Ishikawa (cell line): Measurements from ENCODE around the gene SLC29A2.

Experiments
- CEBPB ChIP-seq: IDR thresholded peaks from 2 replicates; pipeline ENCODE4 v1.6.1; 2012
- CREB1 ChIP-seq: IDR thresholded peaks from 2 replicates; pipeline ENCODE4 v1.6.1; 2012; ENCODE audit warnings: low read depth
- EGR1 ChIP-seq: IDR thresholded peaks from 2 replicates; pipeline ENCODE4 v1.6.1; 2012
- EP300 ChIP-seq: IDR thresholded peaks from 2 replicates; pipeline ENCODE4 v1.6.1; 2012; ENCODE audit warnings: borderline replicate concordance
- FOXM1 ChIP-seq: IDR thresholded peaks from 2 replicates; pipeline ENCODE4 v1.6.1; 2012; ENCODE audit warnings: low read depth, borderline replicate concordance
- MAX ChIP-seq: IDR thresholded peaks from 2 replicates; pipeline ENCODE4 v1.6.1; 2012
- NFIC ChIP-seq: IDR thresholded peaks from 2 replicates; pipeline ENCODE4 v1.6.1; 2012
- RAD21 ChIP-seq: IDR thresholded peaks from 2 replicates; pipeline ENCODE4 v1.6.1; 2012; ENCODE audit warnings: low read depth
- REST ChIP-seq: IDR thresholded peaks from 2 replicates; pipeline ENCODE4 v1.6.1; 2012; ENCODE audit warnings: low read depth, mild to moderate bottlenecking
- TAF1 ChIP-seq: IDR thresholded peaks from 2 replicates; pipeline ENCODE4 v1.6.1; 2012; ENCODE audit warnings: low read depth, mild to moderate bottlenecking
- TCF12 ChIP-seq: IDR thresholded peaks from 2 replicates; pipeline ENCODE4 v1.6.1; 2012; ENCODE audit warnings: low read depth
- TEAD4 ChIP-seq: IDR thresholded peaks from 2 replicates; pipeline ENCODE4 v1.6.1; 2012
- USF1 ChIP-seq: IDR thresholded peaks from 2 replicates; pipeline ENCODE4 v1.6.1; 2012
- YY1 ChIP-seq: IDR thresholded peaks from 2 replicates; pipeline ENCODE4 v1.6.1; 2012; ENCODE audit warnings: low read depth
- ZBTB7A ChIP-seq: IDR thresholded peaks from 2 replicates; pipeline ENCODE4 v1.6.1; 2012; ENCODE audit warnings: low read depth

The SLC29A2 gene

GRCh38 chr11:66344550-66345315 lies 26.8 kb downstream of the SLC29A2 start, which contains the start of gene BRMS1:
Gene BRMS1 (minus strand): TSS chr11:66345104. CDS start chr11:66342234, 2,870 bp downstream.
- TF ChIP-seq FOXM1 (peak; percentile 20; the same call in 1 of the 2 replicates), TAF1 (peak; percentile 86), TEAD4 (no peak), MAX (peak; percentile 70), RAD21 (no peak), EGR1 (no peak), REST (no peak), ZBTB7A (no peak), TCF12 (peak; percentile 73), NFIC (no peak), CREB1 (peak; percentile 97), EP300 (no peak), USF1 (no peak), YY1 (peak; percentile 78), CEBPB (no peak)

GRCh38 chr11:66343176-66343575 lies 28.4 kb downstream of the SLC29A2 start:
- TF ChIP-seq RAD21 = no peak
- no peak for TF ChIP-seq TCF12
- no peak for TF ChIP-seq EGR1
- TF ChIP-seq EP300 = no peak
- TF ChIP-seq ZBTB7A = no peak
- TF ChIP-seq TEAD4 = no peak
- TF ChIP-seq NFIC = no peak
- TF ChIP-seq MAX = no peak
- no peak for TF ChIP-seq REST
- no peak for TF ChIP-seq CEBPB
- no peak for TF ChIP-seq FOXM1
- TF ChIP-seq USF1 = no peak
- TF ChIP-seq CREB1 = no peak
- no peak for TF ChIP-seq YY1
- TF ChIP-seq TAF1 = no peak

GRCh38 chr11:66341502-66342126 lies 29.9 kb downstream of the SLC29A2 start:
- no peak for TF ChIP-seq RAD21
- TF ChIP-seq MAX = no peak
- TF ChIP-seq ZBTB7A = no peak
- no peak for TF ChIP-seq YY1
- TF ChIP-seq EGR1 = no peak
- no peak for TF ChIP-seq NFIC
- no peak for TF ChIP-seq CEBPB
- TF ChIP-seq REST = no peak
- TF ChIP-seq CREB1 = no peak
- no peak for TF ChIP-seq FOXM1
- TF ChIP-seq TEAD4 = no peak
- TF ChIP-seq TCF12 = no peak
- no peak for TF ChIP-seq USF1
- no peak for TF ChIP-seq EP300
